DND-41 (cell line): ENCODE measurements around the gene MRPL14.

Experiments used
- ATAC-seq: fragments of 200-7000 bp; cut with Tn5 transposase; 3 replicates; pipeline ENCODE4 v1.9.1; 2021; ENCODE audit warnings: low read depth; ENCODE audit not compliant: insufficient read depth
- DNase-seq: peaks from one replicate; pipeline ENCODE4 v3.0.0-alpha.2; 2020
- H2AFZ ChIP-seq: 2 replicates; pipeline ENCODE4 v1.6.0; 2012; ENCODE audit warnings: low read depth, low read length
- H3K27ac ChIP-seq: 2 replicates; pipeline ENCODE4 v1.5.1; 2012; ENCODE audit warnings: low read length, inconsistent platforms
- H3K27me3 ChIP-seq: fragments of 200-600 bp; sonication (generic); 2 replicates; pipeline ENCODE4 v1.6.0; 2012; ENCODE audit warnings: low read length, mild to moderate bottlenecking, inconsistent platforms; ENCODE audit not compliant: insufficient read depth, poor library complexity
- H3K36me3 ChIP-seq: 2 replicates; pipeline ENCODE4 v1.5.1; 2012; ENCODE audit warnings: low read length, inconsistent platforms; ENCODE audit not compliant: insufficient read depth
- H3K4me1 ChIP-seq: 2 replicates; pipeline ENCODE4 v1.5.1; 2012; ENCODE audit warnings: mild to moderate bottlenecking, low read length; ENCODE audit not compliant: insufficient read depth
- H3K4me2 ChIP-seq: 2 replicates; pipeline ENCODE4 v1.6.0; 2012; ENCODE audit warnings: mild to moderate bottlenecking, moderate library complexity, low read length, inconsistent platforms; ENCODE audit not compliant: insufficient read depth
- H3K4me3 ChIP-seq, 2 experiments: fragments of 200-600 bp in 1 of 2; shearing (Covaris generic) in 1 of 2; 2 replicates each; pipeline ENCODE4 v1.5.1; 2012 to 2016; ENCODE audit warnings: inconsistent platforms in 2 of 2, low read length in 2 of 2, mild to moderate bottlenecking in 2 of 2, low read depth in 1 of 2, moderate library complexity in 1 of 2
- H3K79me2 ChIP-seq: 2 replicates; pipeline ENCODE4 v1.6.0; 2012; ENCODE audit warnings: low read length, inconsistent platforms; ENCODE audit not compliant: insufficient read depth
- H3K9ac ChIP-seq: 2 replicates; pipeline ENCODE4 v1.6.0; 2012; ENCODE audit warnings: low read depth, mild to moderate bottlenecking, inconsistent platforms, low read length, moderate library complexity
- H3K9me3 ChIP-seq: 2 replicates; pipeline ENCODE4 v1.5.1; 2012; ENCODE audit warnings: low read length, moderate library complexity, mild to moderate bottlenecking, inconsistent platforms; ENCODE audit not compliant: insufficient read depth, severe bottlenecking
- H4K20me1 ChIP-seq: 2 replicates; pipeline ENCODE4 v1.6.0; 2012; ENCODE audit warnings: low read length; ENCODE audit not compliant: insufficient read depth
- EZH2 ChIP-seq: IDR thresholded peaks from 3 replicates; pipeline ENCODE4 v1.6.1; 2012; ENCODE audit warnings: borderline replicate concordance, low read depth, mild to moderate bottlenecking, moderate library complexity, low read length, inconsistent platforms; ENCODE audit not compliant: severe bottlenecking
- TF ChIP-seq, protein P1 (sequence below): IDR thresholded peaks from 2 replicates; pipeline ENCODE4 v1.5.1; 2012; ENCODE audit warnings: borderline replicate concordance, low read length, moderate library complexity, mild to moderate bottlenecking; ENCODE audit not compliant: poor library complexity, severe bottlenecking; ENCODE audit errors: extremely low read depth

The MRPL14 gene

DNA sequence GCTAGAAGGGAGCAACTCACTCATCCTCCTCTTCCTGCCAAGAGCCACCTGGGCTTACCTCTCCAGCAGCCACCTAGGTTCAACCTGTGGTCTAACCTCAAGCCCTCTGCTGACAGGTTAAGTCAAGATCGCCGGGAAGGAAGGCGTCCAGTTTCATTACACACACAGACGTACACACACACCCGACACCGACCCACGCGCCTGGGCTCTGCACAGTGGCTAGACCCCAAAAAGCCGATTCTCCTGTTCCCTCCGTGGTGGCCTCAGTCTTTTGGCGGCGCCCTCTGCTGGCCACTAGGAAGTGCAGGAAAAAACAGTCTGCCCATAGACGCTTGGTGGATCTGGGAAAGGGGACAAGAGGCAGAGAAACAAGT, 52.8 kb downstream of the MRPL14 start:
- DNase-seq (peak; percentile 76), ATAC-seq (peak; percentile 65)
- Histone ChIP-seq H3K9me3 (no peaks in the 10 kb centered on the region), H3K4me3 (peak overlapping the region in 1 of 2 experiments; percentile 66; a peak in 2 of 4 replicates), H2AFZ (peak overlapping the region; percentile 85; the same call in 1 of the 2 replicates), H3K9ac (peak overlapping the region; percentile 59; the same call in 1 of the 2 replicates), H3K4me2 (peak overlapping the region; percentile 99), H3K4me1 (peaks cover 28% of the 10 kb centered on the region), H3K36me3 (no peaks in the 10 kb centered on the region), H3K27me3 (no peaks in the 10 kb centered on the region), H4K20me1 (no peaks in the 10 kb centered on the region), H3K27ac (peak overlapping the region; percentile 67; the same call in 1 of the 2 replicates), H3K79me2 (no peaks in the 10 kb centered on the region)
- TF ChIP-seq, protein P1, sequence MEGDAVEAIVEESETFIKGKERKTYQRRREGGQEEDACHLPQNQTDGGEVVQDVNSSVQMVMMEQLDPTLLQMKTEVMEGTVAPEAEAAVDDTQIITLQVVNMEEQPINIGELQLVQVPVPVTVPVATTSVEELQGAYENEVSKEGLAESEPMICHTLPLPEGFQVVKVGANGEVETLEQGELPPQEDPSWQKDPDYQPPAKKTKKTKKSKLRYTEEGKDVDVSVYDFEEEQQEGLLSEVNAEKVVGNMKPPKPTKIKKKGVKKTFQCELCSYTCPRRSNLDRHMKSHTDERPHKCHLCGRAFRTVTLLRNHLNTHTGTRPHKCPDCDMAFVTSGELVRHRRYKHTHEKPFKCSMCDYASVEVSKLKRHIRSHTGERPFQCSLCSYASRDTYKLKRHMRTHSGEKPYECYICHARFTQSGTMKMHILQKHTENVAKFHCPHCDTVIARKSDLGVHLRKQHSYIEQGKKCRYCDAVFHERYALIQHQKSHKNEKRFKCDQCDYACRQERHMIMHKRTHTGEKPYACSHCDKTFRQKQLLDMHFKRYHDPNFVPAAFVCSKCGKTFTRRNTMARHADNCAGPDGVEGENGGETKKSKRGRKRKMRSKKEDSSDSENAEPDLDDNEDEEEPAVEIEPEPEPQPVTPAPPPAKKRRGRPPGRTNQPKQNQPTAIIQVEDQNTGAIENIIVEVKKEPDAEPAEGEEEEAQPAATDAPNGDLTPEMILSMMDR, result peak; percentile 96
- TF ChIP-seq EZH2, result no peak

DNA sequence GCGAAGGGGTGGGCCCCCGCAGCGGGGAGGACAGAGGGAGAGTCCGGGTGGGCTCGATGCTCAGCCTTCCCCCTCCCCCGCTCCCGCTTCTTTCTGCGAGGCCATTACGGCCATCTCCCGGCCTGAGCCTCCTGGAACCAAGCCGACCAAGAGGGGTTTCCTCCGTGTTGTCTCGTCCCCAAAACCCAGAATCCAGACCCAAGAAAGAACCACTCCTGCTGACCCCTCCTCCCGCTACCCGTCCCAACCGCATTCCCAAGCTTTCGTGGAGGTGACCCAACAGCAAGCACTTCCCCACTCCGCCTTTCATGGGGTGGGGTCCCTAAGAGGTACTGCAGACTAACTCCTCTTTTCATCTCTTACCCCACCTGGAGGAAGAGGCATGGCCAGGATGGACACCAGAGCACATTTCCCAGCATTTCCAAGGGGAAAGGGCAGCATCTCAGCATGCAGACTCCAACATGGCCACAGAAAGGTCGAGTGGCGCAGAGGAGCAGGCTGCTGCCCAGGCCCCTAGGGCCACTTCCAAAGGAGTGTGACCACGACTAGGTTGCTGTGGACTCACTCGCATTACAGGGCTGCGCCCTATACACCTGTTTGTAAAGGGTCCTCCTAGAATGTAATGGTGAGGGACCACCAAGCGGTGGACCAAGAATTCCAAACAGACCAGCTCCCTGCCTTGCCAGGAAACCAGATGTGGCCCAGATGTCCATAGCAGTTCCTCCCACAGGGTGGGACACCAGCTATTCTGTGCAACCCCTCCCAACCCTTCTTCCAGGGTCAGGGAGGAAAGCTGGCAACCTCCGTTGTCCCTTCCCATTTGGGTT, 53.4 kb downstream of the MRPL14 start:
- Histone ChIP-seq H3K27ac (peak overlapping the region; percentile 67), H3K9ac (peak overlapping the region; percentile 59), H3K36me3 (no peaks in the 10 kb centered on the region), H3K9me3 (no peaks in the 10 kb centered on the region), H3K4me3 (peak overlapping the region; percentile 18 to 66; a peak in 3 of 4 replicates), H3K4me2 (peak overlapping the region; percentile 99), H3K27me3 (no peaks in the 10 kb centered on the region), H2AFZ (peak overlapping the region; percentile 85), H3K79me2 (no peaks in the 10 kb centered on the region), H4K20me1 (no peaks in the 10 kb centered on the region), H3K4me1 (peaks cover 28% of the 10 kb centered on the region)
- DNase-seq (peak; percentile 13), ATAC-seq (no peak; the same call in 2 of the 3 replicates)
- no peak for TF ChIP-seq EZH2
- TF ChIP-seq, protein P1, result no peak

- peak overlapping the region; percentile 18 to 66; a peak in 3 of 4 replicates for H3K4me3 ChIP-seq
These were observed 54.2 kb downstream of the MRPL14 start for GRCh38 chr6:44072959-44073611.

More at GRCh38 chr6:44072959-44073611, 54.2 kb downstream of the MRPL14 start:
- H4K20me1 ChIP-seq, result no peaks in the 10 kb centered on the region
- TF ChIP-seq, protein P1, result no peak
- no peak for TF ChIP-seq EZH2
- H3K27ac ChIP-seq, result peak overlapping the region; percentile 70
- peak overlapping the region; percentile 99 for H3K4me2 ChIP-seq
- H3K79me2 ChIP-seq, result no peaks in the 10 kb centered on the region
- peak overlapping the region; percentile 64 for H3K9ac ChIP-seq
- H2AFZ ChIP-seq, result peak overlapping the region; percentile 85
- ATAC-seq, result peak; percentile 77
- no peaks in the 10 kb centered on the region for H3K36me3 ChIP-seq
- DNase-seq, result peak; percentile 89
- H3K9me3 ChIP-seq, result no peaks in the 10 kb centered on the region
- H3K4me1 ChIP-seq, result peaks cover 28% of the 10 kb centered on the region
- H3K27me3 ChIP-seq, result no peaks in the 10 kb centered on the region
